SU-DHL-6 (cell line): ENCODE measurements around the gene FCN2.

ENCODE experiments used
- EZH2phosphoT487 ChIP-seq: fragments of 200-600 bp; sonication (generic), shearing (Covaris generic); conservative IDR thresholded peaks from 2 replicates; pipeline ENCODE4 v1.6.1; 2018; ENCODE audit warnings: mild to moderate bottlenecking, antibody characterized with exemption, low read length, moderate library complexity, mixed read lengths
- TF ChIP-seq, protein P1 (sequence below): fragments of 200-600 bp; sonication (generic); IDR thresholded peaks from one replicate; pipeline ENCODE4 v1.5.1; 2017; ENCODE audit warnings: antibody characterized with exemption, mild to moderate bottlenecking, low read length, moderate library complexity; ENCODE audit not compliant: insufficient read depth, poor library complexity, severe bottlenecking

GRCh38 chr9:134841180-134841904 is 39.3 kb upstream of the FCN2 start:
- TF ChIP-seq, protein P1, sequence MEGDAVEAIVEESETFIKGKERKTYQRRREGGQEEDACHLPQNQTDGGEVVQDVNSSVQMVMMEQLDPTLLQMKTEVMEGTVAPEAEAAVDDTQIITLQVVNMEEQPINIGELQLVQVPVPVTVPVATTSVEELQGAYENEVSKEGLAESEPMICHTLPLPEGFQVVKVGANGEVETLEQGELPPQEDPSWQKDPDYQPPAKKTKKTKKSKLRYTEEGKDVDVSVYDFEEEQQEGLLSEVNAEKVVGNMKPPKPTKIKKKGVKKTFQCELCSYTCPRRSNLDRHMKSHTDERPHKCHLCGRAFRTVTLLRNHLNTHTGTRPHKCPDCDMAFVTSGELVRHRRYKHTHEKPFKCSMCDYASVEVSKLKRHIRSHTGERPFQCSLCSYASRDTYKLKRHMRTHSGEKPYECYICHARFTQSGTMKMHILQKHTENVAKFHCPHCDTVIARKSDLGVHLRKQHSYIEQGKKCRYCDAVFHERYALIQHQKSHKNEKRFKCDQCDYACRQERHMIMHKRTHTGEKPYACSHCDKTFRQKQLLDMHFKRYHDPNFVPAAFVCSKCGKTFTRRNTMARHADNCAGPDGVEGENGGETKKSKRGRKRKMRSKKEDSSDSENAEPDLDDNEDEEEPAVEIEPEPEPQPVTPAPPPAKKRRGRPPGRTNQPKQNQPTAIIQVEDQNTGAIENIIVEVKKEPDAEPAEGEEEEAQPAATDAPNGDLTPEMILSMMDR = no peak
- TF ChIP-seq EZH2phosphoT487 = no peak
